CD4-positive, alpha-beta T cell (primary cell): ENCODE measurements around the gene WASF3. TPM values are rescaled to one million over a fixed set of nuclear protein-coding genes. Genes with fewer than 3 reads are reported as not detected.

Source experiments
- ATAC-seq: fragments of 200-7000 bp; cut with Tn5 transposase; one replicate; pipeline ENCODE4 v1.10.0; 2022; ENCODE audit warnings: mild to moderate bottlenecking; ENCODE audit not compliant: poor library complexity
- CTCF ChIA-PET: fragments of 350-600 bp; sonication (Branson Sonifier 250); formaldehyde crosslinking; loops from one replicate; lab custom pipeline; 2021; ENCODE audit warnings: antibody characterized with exemption, inconsistent platforms; lab: Charles Lee
- POLR2A ChIA-PET: fragments of 350-600 bp; sonication (Branson Sonifier 250); formaldehyde crosslinking; loops from one replicate; lab custom pipeline; 2021; ENCODE audit warnings: antibody characterized with exemption, inconsistent platforms; lab: Charles Lee
- DNase-seq, 14 experiments: peaks; one replicate each; pipeline ENCODE4 v3.0.0-alpha.2; 2013 to 2020; ENCODE audit warnings: mixed read lengths in 2 of 14
- H3K27ac ChIP-seq, 2 donors: one replicate each; pipeline versions ENCODE4 v1.5.1 to v1.7.0; 2013; ENCODE audit warnings: low read length in 2 of 2, low read depth in 1 of 2, mild to moderate bottlenecking in 1 of 2
- H3K27me3 ChIP-seq, 2 experiments: 1 replicate in 1 of 2; 2 replicates in 1 of 2; pipeline versions ENCODE4 v1.6.1 to v1.7.0; 2013; ENCODE audit warnings: low read length in 2 of 2, control low read depth in 1 of 2, mild to moderate bottlenecking in 1 of 2, moderate library complexity in 1 of 2; ENCODE audit not compliant: insufficient read depth in 2 of 2, control insufficient read depth in 1 of 2
- H3K36me3 ChIP-seq: one replicate; pipeline ENCODE4 v1.6.1; 2013; ENCODE audit warnings: low read length, control low read depth; ENCODE audit not compliant: insufficient read depth
- H3K4me1 ChIP-seq: one replicate; pipeline ENCODE4 v1.6.1; 2013; ENCODE audit warnings: low read length, control low read depth; ENCODE audit not compliant: insufficient read depth
- H3K4me3 ChIP-seq: one replicate; pipeline ENCODE4 v1.5.1; 2013; ENCODE audit warnings: mild to moderate bottlenecking, low read length, moderate library complexity
- H3K9me3 ChIP-seq, 2 experiments: 1 replicate in 1 of 2; 2 replicates in 1 of 2; pipeline versions ENCODE4 v1.6.1 to v1.7.0; 2013; ENCODE audit warnings: low read length in 2 of 2, mild to moderate bottlenecking in 2 of 2, control low read depth in 1 of 2, moderate library complexity in 1 of 2; ENCODE audit not compliant: control insufficient read depth in 1 of 2, insufficient read depth in 1 of 2
- H3K27ac Mint-ChIP-seq: one replicate; pipeline ENCODE4 v1.8.0; 2020; ENCODE audit warnings: mixed read lengths
- H3K27me3 Mint-ChIP-seq: one replicate; pipeline ENCODE4 v1.8.0; 2021; ENCODE audit warnings: mixed read lengths
- H3K36me3 Mint-ChIP-seq: one replicate; pipeline ENCODE4 v1.8.0; 2021; ENCODE audit warnings: low read depth, mixed read lengths
- H3K4me1 Mint-ChIP-seq: one replicate; pipeline ENCODE4 v1.8.0; 2021; ENCODE audit warnings: low read depth, mixed read lengths
- H3K4me3 Mint-ChIP-seq: one replicate; pipeline ENCODE4 v1.8.0; 2020; ENCODE audit warnings: mild to moderate bottlenecking, mixed read lengths
- H3K9me3 Mint-ChIP-seq: one replicate; pipeline ENCODE4 v1.8.0; 2020; ENCODE audit warnings: mixed read lengths
- CTCF ChIP-seq: fragments of 200-600 bp; IDR thresholded peaks from one replicate; pipeline ENCODE4 v1.8.0; 2022; ENCODE audit warnings: antibody characterized with exemption, mild to moderate bottlenecking
- intact Hi-C, 2 experiments: fragments of 100-400 bp; cut with DNase I in 1 of 2; cut with micrococcal nuclease in 1 of 2; formaldehyde crosslinking; loops; one replicate each; pipeline versions ENCODE4 v1.15.1 to v1.9.0; 2023 to 2025; cut with DNase I, micrococcal nuclease
- total RNA-seq, 174 experiments: library from RNA in 2 of 174; stranded (reverse) in 2 of 174; gene quantifications; one replicate each; pipeline ENCODE4 v1.2.3 and lab custom pipeline; 2021 to 2026

WASF3 gene
- total RNA-seq, 2 experiments from 2014 or later, result 0.08 TPM; not detected in 1

- peaks cover 0 to 3% of the 10 kb centered on the region in 2 experiments for H3K27me3 ChIP-seq
- H3K27ac Mint-ChIP-seq, result no peak overlapping the region
- DNase-seq (peak in 8 of 14 experiments; percentile 9 to 63 (median 23)), ATAC-seq (peak; percentile 69)
- H3K4me3 ChIP-seq, result no peak overlapping the region
- H3K4me3 Mint-ChIP-seq, result no peak overlapping the region
- H3K9me3 ChIP-seq, result no peaks in the 10 kb centered on the region
- no peaks in the 10 kb centered on the region for H3K36me3 Mint-ChIP-seq
- ChIA-PET POLR2A (no interaction called here), CTCF (interaction anchor here (0.6 to 1.8 kb wide), 2 partner anchors 165 to 257 kb away, joined by 3 to 6 read pairs; no protein-coding TSS in a partner anchor)
- H3K9me3 Mint-ChIP-seq, result no peaks in the 10 kb centered on the region
- no peak overlapping the region for H3K27ac ChIP-seq
- H3K4me1 Mint-ChIP-seq, result no peaks in the 10 kb centered on the region
- peaks cover 14% of the 10 kb centered on the region for H3K27me3 Mint-ChIP-seq
- TF ChIP-seq CTCF, result peak; percentile 56
- H3K4me1 ChIP-seq, result no peaks in the 10 kb centered on the region
- intact Hi-C loops, result loop anchor here (1.0 to 2.0 kb wide), 2 partner anchors 165 to 223 kb away; no protein-coding TSS in a partner anchor
- no peaks in the 10 kb centered on the region for H3K36me3 ChIP-seq
These were observed 149.9 kb downstream of the WASF3 start for GRCh38 chr13:26707122-26708006.

- intact Hi-C loops, result no loop called here
- Mint-ChIP-seq H3K27me3 (peaks cover 14% of the 10 kb centered on the region), H3K27ac (no peak overlapping the region), H3K4me1 (no peaks in the 10 kb centered on the region), H3K9me3 (peaks cover 4% of the 10 kb centered on the region), H3K36me3 (no peaks in the 10 kb centered on the region), H3K4me3 (no peak overlapping the region)
- Histone ChIP-seq H3K9me3 (no peaks in the 10 kb centered on the region), H3K36me3 (no peaks in the 10 kb centered on the region), H3K27me3 (peaks cover 0 to 3% of the 10 kb centered on the region in 2 experiments), H3K4me3 (no peak overlapping the region), H3K4me1 (no peaks in the 10 kb centered on the region), H3K27ac (no peak overlapping the region)
- CTCF ChIA-PET, result interaction anchor here (0.6 kb wide), 1 partner anchor 256 kb away, joined by 3 read pairs; no protein-coding TSS in a partner anchor
- POLR2A ChIA-PET, result no interaction called here
- DNase-seq (no peak), ATAC-seq (no peak)
- TF ChIP-seq CTCF, result no peak
These were observed 150.5 kb downstream of the WASF3 start for GRCh38 chr13:26708007-26708297.

GRCh38 chr13:26709461-26709860 lies 152.0 kb downstream of the WASF3 start:
- no peaks in the 10 kb centered on the region for H3K9me3 ChIP-seq
- H3K4me3 Mint-ChIP-seq, result no peak overlapping the region
- no peaks in the 10 kb centered on the region for H3K36me3 Mint-ChIP-seq
- H3K27ac ChIP-seq, result no peak overlapping the region
- CTCF ChIA-PET, result interaction anchor here (1.4 kb wide), 1 partner anchor 11 kb away, joined by 3 read pairs; no protein-coding TSS in a partner anchor
- H3K9me3 Mint-ChIP-seq, result peaks cover 4% of the 10 kb centered on the region
- no peak overlapping the region for H3K4me3 ChIP-seq
- intact Hi-C loops, result no loop called here
- no peak overlapping the region for H3K27ac Mint-ChIP-seq
- no peak for TF ChIP-seq CTCF
- ATAC-seq (no peak), DNase-seq (no peak)
- H3K36me3 ChIP-seq, result no peaks in the 10 kb centered on the region
- no peaks in the 10 kb centered on the region for H3K4me1 Mint-ChIP-seq
- no peaks in the 10 kb centered on the region for H3K4me1 ChIP-seq
- peaks cover 14% of the 10 kb centered on the region for H3K27me3 Mint-ChIP-seq
- H3K27me3 ChIP-seq, result peaks cover 0 to 3% of the 10 kb centered on the region in 2 experiments
- POLR2A ChIA-PET, result no interaction called here
